GM18909 (cell line): Measurements from ENCODE around the gene PLPPR4.

Experiments
- ATAC-seq: cut with Tn5 transposase; IDR thresholded peaks from one replicate; pipeline ENCODE4 v1.9.1; 2021; ENCODE audit warnings: mild to moderate bottlenecking; ENCODE audit not compliant: unreplicated experiment, poor library complexity

PLPPR4 gene

GRCh38 chr1:99332561-99332960 is 68.3 kb downstream of the PLPPR4 start:
- ATAC-seq = no peak

GRCh38 chr1:99334991-99335390 is 70.7 kb downstream of the PLPPR4 start:
- ATAC-seq = no peak

DNA sequence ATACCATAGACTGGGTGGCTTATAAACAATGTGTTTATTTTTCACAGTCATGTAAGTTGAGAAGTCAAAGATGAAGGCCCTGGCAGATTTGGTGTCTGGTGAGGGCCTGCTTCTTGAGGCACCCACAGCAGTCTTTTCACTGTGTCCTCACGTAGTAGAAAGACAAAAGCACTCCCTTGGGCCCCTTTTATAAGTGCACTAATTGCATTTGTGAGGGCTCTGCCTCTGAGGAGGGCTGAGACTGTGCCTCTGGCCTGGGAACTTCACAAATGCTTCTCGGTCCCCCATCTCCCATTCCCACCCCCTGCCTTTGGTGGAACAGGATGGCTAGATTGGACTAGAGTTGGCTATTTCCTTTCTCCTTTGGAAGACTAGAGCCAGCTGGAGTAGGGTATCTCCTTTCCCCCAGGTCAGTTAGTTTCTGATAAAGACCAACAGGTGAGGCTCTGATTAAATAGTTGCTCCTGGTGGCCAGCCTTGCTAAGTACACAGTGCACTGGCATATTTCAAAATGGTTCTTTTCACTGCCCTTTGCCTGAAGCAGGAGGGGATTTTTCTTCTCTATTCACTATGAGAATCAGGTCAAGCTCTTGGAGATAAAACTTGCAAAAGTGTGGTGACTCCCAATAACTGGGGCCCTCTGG is 82.9 kb downstream of the PLPPR4 start:
- ATAC-seq = no peak

DNA sequence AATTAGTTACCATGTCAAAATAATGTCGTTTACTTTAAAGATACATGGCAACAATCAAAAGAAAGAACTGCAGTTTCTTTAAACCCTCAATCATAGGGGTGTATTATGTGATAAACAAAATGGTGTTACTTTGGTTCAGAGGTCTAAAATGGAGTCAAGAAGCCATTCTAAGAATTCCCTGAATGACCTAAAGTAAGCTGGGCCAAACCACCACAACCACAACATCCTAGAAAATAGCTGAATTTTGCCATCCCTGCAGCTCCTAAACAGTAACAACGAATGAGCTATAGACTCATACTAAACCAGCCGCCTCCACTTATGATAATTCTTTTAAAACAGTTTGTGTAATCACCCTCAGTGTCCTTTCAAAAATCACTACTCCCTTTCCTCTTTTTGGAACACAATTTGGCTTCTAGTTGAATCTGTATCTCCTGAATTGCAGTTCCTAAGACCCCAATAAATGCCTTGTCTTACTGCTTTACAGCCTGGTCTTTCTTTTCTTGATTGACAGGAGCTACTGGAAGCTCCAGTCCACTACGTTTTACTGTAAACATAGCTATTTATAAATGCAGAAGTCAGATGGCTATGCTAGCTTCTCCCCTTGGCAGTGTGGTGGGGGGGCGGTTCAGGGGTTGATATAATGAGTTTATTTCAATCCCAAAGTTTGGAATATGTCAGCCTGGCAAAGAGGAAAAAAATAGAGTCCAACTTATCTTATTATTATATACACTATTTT is 84.3 kb downstream of the PLPPR4 start:
- ATAC-seq = no peak

DNA sequence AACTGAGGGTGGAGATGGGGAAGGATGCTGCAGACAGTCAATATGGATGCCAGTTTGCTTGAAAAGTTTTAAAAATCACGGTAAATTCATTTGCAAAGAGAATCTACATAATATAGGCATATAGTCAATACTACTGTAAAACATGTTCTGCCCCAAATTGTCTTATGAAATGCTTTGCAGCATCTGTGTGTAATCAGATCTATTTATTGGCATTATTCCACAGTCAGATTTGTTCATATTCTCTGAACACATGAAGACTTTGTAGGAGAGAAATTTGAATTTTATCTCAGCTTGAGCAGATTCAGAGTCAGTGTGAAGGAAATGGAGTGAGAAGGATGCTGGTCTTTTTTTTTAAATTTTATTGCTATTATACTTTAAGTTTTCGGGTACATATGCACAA is 88.5 kb downstream of the PLPPR4 start:
- no peak for ATAC-seq

GRCh38 chr1:99358770-99359169 is 94.5 kb downstream of the PLPPR4 start:
- no peak for ATAC-seq
